Measurements from ENCODE around the gene GSK3B.
"Not testable (repeated sequence)": the region's sequence is repeated elsewhere in the genome, so short reads cannot be mapped to it uniquely, and the experiment has no call there.

Gene GSK3B

GRCh38 chr3:120057029-120057428 is 37.2 kb downstream of the GSK3B start:
- no peak for DNase-seq

- not testable (repeated sequence) for DNase-seq
These were observed 40.6 kb downstream of the GSK3B start for GRCh38 chr3:120053647-120054046.

GRCh38 chr3:120052677-120053076 is 41.6 kb downstream of the GSK3B start:
- no peak for DNase-seq

DNA sequence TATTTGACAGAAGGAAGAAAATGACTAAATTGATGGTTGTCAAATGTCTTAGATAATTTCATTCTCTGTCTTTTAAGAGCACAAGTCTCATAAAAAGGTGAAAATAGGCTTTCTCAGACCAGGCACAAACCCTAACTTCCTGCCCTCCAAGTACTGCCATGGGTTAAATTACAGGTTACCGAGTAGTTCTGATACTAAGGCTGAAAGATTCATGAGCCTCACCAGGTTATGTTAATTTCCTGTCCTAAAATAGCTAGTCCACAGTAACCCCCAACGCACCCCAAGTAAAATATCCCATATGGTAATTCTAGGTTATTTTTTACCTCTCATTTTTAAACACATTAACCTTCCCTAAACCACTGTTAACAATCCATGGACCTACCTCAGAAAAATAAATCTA is 42.0 kb downstream of the GSK3B start:
- DNase-seq: no peak

GRCh38 chr3:120051570-120051969 is 42.7 kb downstream of the GSK3B start:
- DNase-seq: not testable (repeated sequence)

GRCh38 chr3:120049881-120050539 is 44.2 kb downstream of the GSK3B start:
- DNase-seq: no peak

- DNase-seq: no peak
These were observed 45.2 kb downstream of the GSK3B start for GRCh38 chr3:120049072-120049471.

GRCh38 chr3:120048355-120049041 is 45.7 kb downstream of the GSK3B start:
- DNase-seq: no peak

- DNase-seq: no peak
These were observed 46.6 kb downstream of the GSK3B start for GRCh38 chr3:120047686-120048085.

GRCh38 chr3:120040813-120041377 is 53.4 kb downstream of the GSK3B start:
- DNase-seq: peak in 1 of 56 donors; percentile 1

DNA sequence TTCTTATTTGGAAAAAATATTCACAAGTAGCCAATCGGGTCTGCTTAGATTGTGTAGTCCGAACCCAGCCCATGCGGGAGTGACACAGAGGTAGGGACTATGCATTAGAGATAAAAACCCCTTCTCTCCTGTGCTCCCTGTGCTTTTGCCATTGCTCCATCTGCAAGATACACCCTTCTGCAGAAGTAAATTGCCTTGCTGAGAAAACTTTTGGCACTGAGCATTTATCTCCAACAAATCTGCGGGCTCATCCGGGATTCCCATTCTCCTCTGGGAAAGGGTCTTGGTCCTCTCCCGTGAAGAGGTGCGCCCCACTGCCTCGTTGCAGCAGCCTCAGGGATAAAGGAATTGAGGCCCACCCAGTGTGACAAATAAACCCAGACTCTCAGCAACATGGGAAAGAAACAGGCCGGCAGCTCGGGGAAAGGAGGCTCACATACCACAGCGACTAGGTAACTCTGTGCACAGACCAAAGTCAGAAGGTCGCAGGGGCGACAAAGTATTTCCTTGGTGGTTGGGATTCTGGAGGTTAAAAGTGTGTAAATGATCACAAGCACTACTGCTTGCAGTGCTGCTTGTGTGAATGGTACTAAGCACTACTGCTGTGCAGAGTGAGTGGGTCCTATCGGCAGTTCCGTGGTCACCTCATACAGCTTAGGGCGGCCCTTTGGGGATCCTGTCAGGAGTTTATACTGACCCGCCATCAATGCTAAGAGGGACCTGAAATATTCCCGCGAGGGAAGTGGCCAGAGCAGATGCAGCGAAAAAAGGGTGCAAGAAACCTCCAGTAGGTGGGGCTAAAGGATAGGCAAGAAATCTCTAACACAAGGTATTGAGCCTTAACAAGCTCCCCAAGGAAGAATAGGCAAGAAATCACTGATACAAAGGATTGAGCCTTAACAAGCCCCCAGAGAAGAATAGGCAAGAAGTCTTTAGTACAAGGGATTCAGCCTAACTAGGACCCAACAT is 54.3 kb downstream of the GSK3B start:
- DNase-seq: peak in 1 of 56 donors; percentile 1

- DNase-seq: no peak
These were observed 60.7 kb downstream of the GSK3B start for GRCh38 chr3:120033596-120033995.

GRCh38 chr3:120031561-120031960 is 62.7 kb downstream of the GSK3B start:
- DNase-seq: no peak

- DNase-seq: no peak
These were observed 64.5 kb downstream of the GSK3B start for GRCh38 chr3:120029749-120030148.

- DNase-seq: no peak
These were observed 65.8 kb downstream of the GSK3B start for GRCh38 chr3:120028271-120029047.

- DNase-seq: no peak
These were observed 67.0 kb downstream of the GSK3B start for GRCh38 chr3:120027226-120027625.

- DNase-seq: no peak
These were observed 68.7 kb downstream of the GSK3B start for GRCh38 chr3:120025520-120025919.

DNA sequence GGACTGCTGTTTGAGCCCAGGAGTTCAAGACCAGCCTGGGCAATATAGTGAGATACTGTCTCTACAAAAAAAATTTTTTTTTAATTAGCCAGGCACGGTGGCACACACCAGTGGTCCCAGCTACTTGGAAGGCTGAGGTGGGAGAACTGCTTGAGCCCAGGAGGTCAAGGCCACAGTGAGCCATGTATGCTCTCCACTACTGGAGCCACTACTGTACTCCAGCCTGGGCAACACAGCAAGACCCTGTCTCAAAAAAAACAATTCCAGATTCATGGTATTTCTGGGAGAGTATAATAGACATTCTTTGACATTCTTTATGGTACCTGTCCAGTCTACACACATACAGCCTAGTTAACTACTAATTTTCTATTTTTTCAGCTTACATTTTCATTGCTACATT is 70.1 kb downstream of the GSK3B start:
- no peak for DNase-seq

DNA sequence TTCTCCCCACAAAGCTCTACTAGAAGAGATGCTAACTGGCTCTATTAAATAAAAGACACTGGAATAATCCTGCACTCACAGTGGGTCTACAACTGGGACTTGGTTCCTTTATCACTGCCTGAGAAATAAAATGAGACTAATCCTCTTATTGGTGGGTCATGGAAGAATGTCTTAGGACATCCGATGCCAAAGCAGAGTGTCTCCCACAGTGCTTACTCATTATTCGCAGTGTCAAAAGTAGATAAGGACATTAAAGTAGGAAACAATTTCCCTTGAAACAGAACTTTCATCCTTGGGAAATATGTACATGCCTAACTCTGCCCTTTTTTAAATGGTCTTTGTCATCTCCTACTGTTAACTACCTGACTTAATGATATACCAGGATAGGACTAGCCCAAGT is 71.5 kb downstream of the GSK3B start:
- no peak for DNase-seq

DNA sequence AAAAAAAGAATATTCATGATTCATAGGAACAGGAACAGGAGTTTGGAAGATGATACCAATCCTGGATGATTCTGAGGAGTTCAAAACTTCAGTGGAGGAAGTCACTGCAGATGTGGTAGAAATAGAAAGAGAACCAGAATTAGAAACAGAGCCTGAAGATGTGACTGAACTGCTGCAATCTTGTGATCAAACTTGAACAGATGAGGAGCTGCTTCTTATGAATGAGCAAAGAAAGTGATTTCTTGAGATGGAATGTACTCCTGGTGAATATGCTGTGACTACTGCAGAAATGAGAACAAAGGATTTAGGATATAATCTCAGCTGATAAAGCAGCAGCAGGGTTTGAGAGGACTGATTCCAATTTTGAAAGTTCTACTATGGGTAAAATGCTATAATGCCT is 72.7 kb downstream of the GSK3B start:
- DNase-seq: no peak

- no peak for DNase-seq
These were observed 75.9 kb downstream of the GSK3B start for GRCh38 chr3:120018299-120018698.
